GM18867 (cell line): ENCODE data around the gene KIF6.
A peak's percentile ranks its signal among the peaks of the same experiment; 100 is the strongest.

Experiments used
- ATAC-seq: cut with Tn5 transposase; IDR thresholded peaks from one replicate; pipeline ENCODE4 v1.9.1; 2021; ENCODE audit warnings: mild to moderate bottlenecking, moderate library complexity; ENCODE audit not compliant: unreplicated experiment

The KIF6 gene

DNA sequence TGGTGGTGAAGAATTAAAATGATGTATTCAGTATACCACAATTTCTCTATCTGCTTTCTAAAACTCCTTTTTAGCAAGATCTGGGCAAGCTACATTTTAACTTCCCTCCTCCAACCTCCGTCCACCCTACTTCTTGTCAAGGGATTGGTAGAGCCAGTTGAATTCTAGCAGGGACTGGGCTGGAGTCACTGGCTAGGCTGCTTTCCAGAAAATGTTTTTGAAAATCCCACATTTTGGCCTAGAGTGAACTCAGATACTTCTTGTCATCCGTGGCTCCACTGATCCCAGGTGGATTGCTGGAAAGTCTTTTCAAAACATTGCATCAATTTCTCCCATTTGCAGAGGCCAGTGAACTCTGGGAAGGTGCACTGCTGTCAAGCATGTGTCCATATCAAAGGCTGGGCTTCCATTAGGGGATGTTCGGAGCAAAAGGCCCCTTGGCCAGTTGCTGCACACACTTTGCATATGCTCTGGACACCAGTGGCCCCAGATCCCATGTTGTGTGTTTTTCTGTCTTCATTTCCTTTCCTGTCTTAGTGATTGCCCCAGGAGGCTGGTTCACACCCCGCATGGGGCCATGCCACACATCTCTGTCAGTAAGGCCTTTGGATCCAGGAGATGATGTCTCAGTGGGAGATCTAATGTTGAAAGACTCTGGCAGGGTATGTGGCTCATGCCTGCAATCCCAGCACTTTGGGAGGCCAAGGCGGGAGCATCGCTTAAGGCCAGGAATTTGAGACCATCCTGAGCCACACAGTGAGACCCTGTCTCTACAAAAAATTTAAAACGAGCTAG, 391.4 kb downstream of the KIF6 start:
- ATAC-seq = no peak

DNA sequence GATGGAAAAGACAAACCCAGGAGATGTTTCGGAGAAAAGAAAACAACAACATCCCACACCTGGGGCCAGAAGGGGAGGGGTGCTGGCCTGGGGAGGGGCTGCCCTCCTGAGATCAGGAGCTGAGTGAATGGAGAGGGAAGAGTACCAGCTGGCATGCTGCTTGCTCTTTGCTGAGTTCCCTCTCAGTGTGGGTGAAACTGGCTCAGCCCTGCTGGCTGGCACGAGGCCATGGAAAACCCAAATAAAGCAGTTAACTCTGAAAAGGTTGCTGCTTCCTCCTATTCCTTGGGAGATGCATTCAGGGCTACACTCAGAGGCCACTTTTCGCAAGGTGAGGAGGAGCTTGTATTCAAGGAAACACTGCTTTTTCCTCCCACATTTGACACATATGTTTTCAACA, 394.7 kb downstream of the KIF6 start:
- no peak for ATAC-seq

DNA sequence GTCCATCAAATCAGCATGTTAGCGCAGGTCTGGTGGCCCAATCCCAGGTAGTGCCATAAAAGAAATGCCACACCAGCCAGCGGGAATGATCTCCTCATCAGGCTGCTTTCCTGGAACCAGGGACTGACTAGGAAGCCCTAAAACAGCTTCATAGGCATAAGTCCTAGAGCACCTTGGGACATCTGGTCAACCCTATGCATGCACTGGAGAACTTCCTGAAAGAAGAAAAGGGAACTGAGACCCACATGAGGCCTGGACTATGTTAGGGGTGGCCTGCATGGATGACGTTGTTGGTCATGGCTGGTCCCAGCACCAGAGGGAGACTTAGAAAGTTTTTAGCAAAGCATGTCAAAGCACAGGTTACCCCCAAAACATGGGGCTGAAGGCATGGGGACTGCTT, 395.2 kb downstream of the KIF6 start:
- ATAC-seq = peak; percentile 66

DNA sequence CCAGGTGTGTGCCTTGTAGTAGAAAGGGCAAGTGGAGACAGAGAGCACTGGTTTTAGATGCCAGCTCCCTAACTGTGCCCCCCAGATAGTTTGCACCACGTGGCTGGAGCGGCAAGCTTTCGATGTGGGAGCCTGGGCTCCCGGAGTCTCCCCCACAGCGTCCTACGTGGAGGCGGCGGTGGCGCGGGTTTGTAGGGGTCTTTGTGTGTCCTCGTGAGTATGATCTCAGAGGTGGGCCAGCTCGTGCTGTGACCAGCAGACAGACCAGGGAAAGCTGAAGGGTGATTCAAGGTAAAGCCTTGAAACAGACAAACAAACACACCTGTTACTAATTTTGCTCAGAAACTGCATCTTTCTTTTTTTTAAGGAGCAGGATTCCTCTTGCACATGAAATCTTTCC, 397.1 kb downstream of the KIF6 start:
- ATAC-seq = no peak

DNA sequence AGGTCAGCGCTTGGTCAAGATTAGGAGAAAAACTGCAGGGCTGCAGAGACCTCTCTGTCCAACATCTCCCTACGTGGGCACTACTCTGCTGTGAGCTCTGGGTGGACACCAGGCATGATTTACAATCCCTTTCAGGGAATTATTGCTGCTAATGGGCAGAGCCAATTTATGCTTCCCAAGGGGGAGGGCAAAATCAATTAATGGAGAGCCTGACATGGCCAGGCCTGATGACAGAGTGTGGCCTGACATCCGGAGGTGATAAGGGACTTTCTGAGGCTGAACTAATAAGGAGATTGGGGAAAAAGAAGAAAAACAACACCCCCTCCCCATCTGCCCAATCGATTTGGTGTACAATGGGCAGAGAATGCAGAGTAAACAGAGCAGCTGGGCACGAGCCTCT, 397.7 kb downstream of the KIF6 start:
- no peak for ATAC-seq

DNA sequence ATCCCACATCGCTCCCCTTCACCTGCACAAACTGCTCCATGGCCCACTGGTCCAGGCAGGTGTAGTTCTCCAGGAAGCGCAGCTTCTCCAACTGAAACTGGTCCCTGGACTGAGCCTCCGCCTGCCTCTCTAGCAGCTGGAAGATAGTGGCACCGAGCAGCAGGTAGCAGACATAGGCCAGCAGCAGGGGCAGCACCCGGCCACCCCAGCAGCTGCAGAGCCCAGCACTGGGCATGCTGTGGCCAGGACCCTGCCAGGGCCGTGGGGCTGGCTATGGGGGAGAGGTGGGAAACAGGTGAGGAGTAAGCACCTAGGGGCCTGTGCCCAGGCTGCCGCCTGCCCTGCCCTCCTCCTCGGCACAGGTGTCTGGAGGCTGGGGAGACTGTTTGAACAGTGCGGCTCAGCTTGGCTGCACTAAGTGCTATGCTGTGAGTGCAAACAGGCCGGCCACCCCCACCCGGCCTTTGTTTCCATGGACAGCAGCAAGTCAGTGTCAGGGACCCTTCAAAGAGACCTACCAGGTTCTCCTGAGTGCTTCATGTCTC, 402.8 kb downstream of the KIF6 start, which contains the start of gene KCNK16:
TSS of gene KCNK16 (minus strand) at position 397 of the 545 bp plus-strand sequence. CDS start at position 235, 162 bp downstream.
- ATAC-seq = no peak

DNA sequence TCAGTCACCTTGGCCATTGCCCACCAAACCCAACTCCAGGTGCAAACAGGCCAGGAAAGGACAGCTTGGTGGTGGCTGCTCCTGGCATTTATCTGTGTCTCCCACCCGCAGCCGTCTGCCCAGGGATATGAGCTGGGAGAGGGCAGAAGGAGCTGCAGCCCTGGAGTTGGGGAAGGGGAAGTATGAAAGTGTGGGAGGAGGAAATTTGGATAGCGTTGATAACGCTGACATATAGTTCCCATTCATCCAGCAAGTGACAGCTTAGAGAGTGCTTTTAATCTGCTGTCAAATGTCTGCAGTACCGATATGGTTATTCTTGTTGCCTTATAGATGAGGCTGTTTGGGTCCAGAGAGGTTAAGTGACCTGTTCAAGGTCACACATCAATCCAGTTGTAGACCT, 403.4 kb downstream of the KIF6 start:
- no peak for ATAC-seq

DNA sequence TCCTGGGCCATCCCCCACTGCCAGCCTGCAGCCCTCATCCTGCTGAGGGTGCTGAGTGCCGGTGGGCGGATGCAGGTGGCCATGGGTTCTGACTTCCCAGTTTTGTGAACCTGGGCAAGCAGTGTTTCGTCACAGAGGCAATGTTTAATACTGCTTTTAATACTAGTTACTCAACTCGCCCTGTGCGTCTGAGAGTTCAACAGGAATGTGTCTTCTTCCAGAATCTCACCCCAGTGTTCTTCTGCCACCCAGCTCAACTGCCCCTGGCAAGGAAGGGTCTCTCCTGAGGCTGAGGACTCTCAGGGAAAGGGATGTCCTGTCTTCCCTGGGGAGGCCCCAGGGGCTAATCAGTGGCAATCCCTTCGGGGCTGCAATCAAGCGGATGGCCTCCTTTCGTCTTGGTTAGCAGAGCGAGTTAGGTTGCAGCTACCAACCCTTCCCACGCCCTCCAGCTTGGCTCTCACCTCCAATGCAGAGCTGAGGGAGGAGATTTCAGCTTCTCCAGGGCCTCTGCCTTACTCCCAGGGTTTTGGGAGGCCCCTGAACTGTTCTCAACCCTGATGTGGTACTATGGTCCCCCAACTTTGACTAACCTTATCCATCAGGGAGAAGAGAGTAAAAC, 404.7 kb downstream of the KIF6 start:
- ATAC-seq = no peak

DNA sequence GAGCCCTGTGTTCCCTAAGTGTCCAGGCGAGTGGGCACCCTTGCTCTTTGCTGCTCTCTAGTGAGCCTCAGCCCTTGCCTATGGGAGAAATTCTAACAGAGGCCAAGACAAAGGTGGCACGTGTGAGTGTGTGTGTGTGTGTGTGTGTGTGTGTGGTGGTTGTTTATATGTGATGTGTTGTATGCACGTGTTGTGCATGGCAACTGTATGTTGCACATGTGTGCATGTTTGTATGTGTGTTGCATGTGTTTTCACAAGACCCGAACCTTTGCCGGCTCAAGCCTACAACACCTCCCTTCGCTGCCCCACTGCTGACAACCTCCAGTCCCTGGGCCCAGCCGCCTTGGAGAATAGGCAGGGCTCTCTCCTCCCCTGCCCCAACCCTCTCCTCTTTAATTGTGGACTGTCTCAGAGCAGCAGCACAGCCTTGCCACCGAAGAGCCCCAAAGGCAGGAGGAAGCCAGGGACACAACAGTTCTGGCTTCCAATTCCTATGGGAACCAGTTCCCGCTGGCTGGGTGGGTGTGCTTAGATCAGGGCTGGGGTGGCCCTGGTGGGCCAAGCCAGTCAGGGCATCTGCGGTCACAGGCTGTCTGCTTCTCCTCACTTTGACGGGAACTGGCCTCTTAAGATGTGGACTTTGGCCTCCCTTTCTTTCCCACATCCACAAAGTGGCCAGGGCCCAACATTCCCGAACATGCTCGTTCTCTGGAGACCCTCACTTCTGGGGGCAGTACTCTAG, 405.4 kb downstream of the KIF6 start:
- no peak for ATAC-seq

DNA sequence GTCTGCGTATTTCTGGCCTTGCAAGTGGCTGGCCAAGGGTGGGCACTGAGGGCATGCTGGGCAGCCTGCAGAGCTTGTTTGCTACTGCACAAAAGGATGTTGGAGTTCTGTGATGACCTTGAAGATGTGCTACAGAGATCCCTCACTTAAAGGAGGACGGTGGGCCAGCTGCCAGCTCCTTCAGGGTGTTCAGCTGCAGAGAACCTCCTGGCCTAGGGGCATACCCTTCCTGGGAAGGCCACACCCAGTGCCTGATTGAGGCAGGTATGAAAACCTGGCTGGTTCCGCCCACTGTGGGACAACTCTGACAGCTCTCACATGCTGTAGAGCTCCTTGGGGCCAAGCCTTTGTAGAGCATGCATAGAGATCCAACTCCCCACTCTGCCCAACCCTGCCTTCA, 408.0 kb downstream of the KIF6 start:
- no peak for ATAC-seq

DNA sequence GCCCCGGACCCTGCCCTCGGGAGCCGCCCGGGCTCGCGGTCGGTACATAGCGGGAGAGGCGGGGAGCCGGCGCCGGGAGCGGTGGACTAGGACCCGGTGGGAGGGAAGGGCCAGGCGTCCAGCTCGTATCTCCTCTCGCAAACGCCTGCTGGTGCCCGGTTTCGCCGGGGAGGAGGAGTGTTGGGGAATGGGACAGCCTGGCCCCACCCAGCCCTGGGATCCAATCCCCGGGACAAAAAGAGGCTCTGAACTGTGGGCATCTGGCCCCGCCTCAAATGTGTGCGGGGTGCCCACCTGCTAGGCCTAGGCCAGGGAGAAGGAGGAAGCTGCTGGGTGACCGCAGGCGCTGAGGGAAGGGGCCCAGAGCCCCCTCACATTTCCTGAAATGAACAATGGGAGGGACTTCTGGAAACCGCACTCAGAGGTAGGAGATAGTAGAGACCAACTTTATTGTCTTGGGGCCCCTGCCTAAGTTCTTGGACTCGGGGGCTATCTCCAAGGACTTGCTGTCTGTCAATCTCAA, 410.9 kb downstream of the KIF6 start, which contains the start of gene KCNK17:
TSS of gene KCNK17 (minus strand) at position 147 of the 523 bp plus-strand sequence. CDS start at position 48, 99 bp downstream.
- ATAC-seq = no peak

DNA sequence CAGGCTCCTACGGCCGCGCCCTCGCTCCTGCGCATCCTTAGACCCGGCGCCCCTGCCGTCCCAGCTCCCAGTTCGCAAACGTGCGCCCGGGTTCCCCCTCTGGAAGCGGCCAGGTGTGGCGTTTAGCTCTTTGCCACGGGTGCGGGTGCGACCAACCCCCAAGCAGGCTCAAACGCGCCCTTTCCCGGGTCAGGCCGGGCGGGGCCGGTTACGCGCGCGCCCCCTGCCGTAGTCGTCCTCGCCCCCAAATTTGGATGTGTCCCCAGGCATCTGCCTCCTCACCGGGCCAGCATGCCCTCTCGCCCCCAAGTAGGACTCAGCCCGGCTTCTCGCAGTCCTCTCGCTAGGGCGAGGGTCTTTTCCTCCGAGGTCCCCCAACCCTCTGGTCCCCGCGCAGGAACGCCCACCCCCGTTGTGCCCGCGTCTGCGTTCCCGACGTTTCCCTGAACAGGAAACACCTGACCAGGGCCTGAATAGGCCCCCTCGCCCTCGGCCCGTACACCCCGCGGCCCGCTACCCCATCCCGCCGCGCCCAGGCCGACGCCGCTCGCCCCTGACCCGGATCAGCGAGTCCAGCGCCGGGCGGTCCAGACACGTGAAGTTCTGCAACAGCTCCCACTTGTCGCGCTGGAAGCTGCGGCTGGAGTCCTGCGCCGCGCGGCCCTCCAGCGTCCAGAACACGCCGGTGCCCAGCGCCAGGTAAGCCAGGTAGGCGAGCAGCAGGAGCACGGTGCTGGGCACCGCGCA, 411.5 kb downstream of the KIF6 start:
- no peak for ATAC-seq

DNA sequence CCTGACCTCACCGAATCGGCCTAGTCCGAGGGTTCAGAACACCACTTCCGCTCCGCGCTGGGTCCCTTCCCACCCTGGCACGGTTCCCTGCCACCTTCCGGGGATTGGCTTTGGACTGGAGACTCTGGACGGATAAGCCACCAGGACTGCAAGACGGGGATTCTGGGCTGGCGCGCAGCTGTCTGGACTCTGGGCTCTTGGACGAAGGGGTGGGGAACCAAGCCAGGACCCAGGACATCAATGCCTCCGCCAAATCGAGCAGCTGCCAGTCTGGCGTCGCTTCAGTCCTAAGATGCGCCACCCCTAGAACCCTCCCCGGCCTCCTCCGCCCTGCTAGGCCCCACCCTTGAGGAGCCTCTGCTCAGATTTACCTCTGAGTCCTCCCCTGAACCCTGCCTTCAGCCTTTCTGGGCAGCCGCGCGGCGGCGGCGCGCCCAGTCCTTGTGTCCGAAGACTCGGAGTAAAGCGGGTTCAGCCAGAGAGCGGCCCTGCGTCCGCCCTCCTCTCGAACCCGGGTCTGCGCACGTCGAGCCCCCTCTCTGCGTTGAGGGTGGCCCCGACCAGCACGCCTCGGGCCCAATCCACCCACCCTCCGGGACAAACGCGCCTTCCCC, 412.2 kb downstream of the KIF6 start:
- no peak for ATAC-seq

DNA sequence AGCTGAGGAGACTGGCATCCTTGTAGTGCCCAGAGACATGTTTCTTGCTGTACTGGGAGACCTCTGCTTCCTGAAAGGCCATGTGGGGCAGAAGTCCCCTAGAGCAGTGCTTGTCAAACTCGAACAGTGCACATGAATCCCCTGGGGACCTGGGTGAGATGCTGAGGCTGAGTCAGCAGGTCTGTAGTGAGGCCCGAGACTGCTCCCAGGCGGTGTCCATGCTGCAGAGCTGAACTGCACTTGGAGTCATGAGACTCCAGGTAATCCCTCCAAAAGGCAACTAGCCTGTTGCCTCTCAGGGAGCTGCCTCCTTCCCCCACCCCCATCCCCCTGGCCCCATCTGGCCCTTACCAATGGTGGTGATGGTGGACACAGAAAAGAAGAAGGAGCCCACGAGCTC, 414.7 kb downstream of the KIF6 start:
- no peak for ATAC-seq

DNA sequence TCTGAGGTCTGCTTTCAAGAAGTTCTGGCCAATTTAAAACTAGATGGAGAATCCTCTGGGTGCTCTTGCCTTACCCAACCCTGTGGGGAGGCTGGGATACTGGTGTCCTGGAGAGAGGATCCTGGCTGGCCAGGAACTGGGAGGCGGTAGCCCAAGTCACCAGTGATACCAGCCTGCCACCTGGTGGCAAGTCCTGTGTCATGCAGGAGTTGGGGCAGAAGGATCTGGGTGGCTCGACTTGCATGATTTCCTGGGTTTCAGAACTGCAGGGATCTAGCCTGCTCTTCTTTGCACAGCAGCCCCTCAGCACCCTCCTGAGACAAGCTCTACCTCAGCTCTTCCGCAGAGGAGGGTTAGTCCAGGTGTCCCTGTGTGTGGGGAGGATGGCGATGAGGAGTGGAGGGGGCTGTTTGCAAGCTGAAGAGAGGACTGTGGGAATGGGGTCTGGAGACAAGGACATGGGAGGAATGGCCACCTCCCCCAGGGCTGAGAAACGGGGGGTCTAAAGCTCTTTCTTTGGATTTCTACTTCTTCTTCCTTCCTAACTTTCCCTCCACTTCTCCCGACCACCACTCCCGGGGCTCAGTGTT, 415.2 kb downstream of the KIF6 start:
- peak; percentile 48 for ATAC-seq

DNA sequence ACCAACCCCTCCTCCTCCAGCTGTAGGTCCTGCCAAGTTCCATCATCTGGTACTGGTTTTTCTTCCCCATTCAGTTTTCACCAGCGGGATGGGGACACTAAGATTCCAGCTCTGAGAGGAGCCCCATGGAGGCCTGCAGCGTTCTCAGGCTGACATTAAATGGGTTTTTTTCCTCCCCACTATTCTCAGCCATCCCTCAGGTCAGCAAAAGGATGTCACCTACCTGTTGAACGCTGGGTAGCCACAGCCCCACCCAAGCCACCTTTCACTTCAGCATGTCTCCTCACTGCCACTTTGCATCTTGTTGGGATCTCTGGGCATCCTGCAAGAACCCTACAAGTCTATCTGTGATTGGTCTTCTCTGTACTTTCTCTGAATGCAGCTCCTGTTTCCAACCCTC, 417.7 kb downstream of the KIF6 start:
- no peak for ATAC-seq

DNA sequence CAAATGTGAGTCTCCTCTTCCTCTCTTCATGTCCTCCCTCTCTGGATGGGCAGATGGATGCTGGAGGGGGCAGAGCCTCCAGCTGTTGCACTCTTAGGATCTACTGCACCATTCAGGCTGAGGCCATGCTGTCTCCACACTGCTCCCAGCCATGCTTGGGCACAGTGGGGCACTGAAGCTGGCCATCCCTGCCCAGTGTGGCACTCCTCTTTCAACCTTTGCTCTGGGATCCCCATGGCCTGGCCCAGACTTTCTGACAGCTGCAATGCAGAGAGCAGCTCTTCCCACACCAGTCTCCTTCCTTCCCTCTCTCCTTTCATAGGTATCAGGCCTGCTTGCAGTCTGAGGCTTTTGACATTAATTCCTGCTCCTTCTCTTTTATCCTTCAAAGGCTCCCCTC, 420.3 kb downstream of the KIF6 start:
- no peak for ATAC-seq

DNA sequence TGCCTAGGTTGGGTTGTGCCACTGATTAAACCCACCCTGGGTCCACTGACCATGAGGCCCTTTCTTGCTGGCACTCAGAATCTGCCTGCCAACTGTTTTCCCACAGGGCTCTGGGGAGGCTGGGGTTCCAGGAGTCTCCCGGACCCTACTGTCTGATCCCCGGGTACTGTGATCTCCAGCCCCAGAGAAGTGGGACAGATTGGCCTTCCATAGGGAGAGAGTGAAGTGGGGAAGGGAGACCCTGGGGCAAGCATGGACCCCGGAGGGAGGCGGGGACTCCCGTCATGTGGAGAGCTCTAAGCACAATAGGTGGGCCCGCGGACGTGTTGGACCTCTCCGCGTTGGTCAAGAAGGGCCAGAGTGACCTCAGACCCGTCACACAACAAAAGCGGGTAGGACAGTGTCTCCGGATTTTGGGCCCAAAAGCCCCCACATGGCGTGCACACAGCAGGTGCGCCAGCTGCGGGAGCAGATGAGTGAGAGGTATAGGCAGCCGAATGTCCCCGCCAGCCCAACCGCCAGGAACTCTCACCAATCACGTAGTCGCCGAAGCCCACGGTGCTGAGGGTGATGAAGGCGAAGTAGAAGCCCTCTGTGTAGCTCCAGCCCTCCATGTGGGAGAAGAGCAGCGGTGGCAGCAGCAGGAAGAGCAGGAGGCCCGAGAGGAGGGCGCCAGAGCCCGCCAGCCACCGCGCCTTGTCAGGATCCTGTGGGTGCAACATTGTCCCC, 421.6 kb downstream of the KIF6 start:
- ATAC-seq = no peak
